Measurements from ENCODE around the gene PSME3. TPM values are rescaled to one million over a fixed set of nuclear protein-coding genes. Genes with fewer than 3 reads are reported as not detected.

PSME3 gene
- total and polyA plus RNA-seq, 4 donors, result 25.0 to 55.3 (median 39.8) TPM

GRCh38 chr17:42804918-42805367 lies 28.3 kb upstream of the PSME3 start:
- Histone ChIP-seq H3K9ac (ENCODE audit: low read depth in 1 of 2, low read length in 2 of 2) (no peak overlapping the region), H3K27ac (ENCODE audit: low read depth in 1 of 2, low read length in 2 of 2) (no peak overlapping the region), H3K36me3 (ENCODE audit: control insufficient read depth in 4 of 4, insufficient read depth in 3 of 4, low read depth in 1 of 4, low read length in 3 of 4) (no peaks in the 10 kb centered on the region), H3K9me3 (ENCODE audit: control insufficient read depth in 4 of 4, low read length in 3 of 4) (no peaks in the 10 kb centered on the region), H3K27me3 (ENCODE audit: control insufficient read depth in 4 of 4, insufficient read depth in 4 of 4, low read length in 3 of 4) (no peaks in the 10 kb centered on the region), H3K4me1 (ENCODE audit: control insufficient read depth in 4 of 4, insufficient read depth in 4 of 4, low read length in 3 of 4) (peaks cover 0 to 14% (median 5%) of the 10 kb centered on the region in 4 donors), H3K4me3 (ENCODE audit: low read depth in 1 of 3, low read length in 3 of 3) (no peak overlapping the region)
- WGBS, result 72% methylated on average over 1 of the region's 1 CpG
- TF ChIP-seq SP1 (IDR thresholded peaks at IDR 0.05) (peak; percentile 46), YY1 (IDR thresholded peaks at IDR 0.05) (no peak), FOXA2 (IDR thresholded peaks at IDR 0.05) (peak; percentile 31), JUND (IDR thresholded peaks at IDR 0.05) (no peak), ZBTB33 (IDR thresholded peaks at IDR 0.05) (no peak), EGR1 (IDR thresholded peaks at IDR 0.05; ENCODE audit: low read depth in 2 of 2) (no peak), RXRA (IDR thresholded peaks at IDR 0.05) (peak in 1 of 2 donors; percentile 9), HNF4A (conservative IDR thresholded peaks at IDR 0.05) (peak in 1 of 2 donors; percentile 37), HNF4G (IDR thresholded peaks at IDR 0.05) (no peak), RAD21 (IDR thresholded peaks at IDR 0.05) (no peak), CTCF (IDR thresholded peaks at IDR 0.05; ENCODE audit: low read depth, low read length, missing input control) (no peak)
- TF ChIP-seq, protein P1, sequence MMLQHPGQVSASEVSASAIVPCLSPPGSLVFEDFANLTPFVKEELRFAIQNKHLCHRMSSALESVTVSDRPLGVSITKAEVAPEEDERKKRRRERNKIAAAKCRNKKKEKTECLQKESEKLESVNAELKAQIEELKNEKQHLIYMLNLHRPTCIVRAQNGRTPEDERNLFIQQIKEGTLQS (IDR thresholded peaks at IDR 0.05), result no peak
- no peak for DNase-seq (ENCODE audit: low spot score)

- Histone ChIP-seq H3K27ac (ENCODE audit: low read depth in 1 of 2, low read length in 2 of 2) (no peak overlapping the region), H3K9me3 (ENCODE audit: control insufficient read depth in 4 of 4, low read length in 3 of 4) (no peaks in the 10 kb centered on the region), H3K4me1 (ENCODE audit: control insufficient read depth in 4 of 4, insufficient read depth in 4 of 4, low read length in 3 of 4) (peaks cover 0 to 14% (median 5%) of the 10 kb centered on the region in 4 donors), H3K9ac (ENCODE audit: low read depth in 1 of 2, low read length in 2 of 2) (no peak overlapping the region), H3K4me3 (ENCODE audit: low read depth in 1 of 3, low read length in 3 of 3) (no peak overlapping the region), H3K27me3 (ENCODE audit: control insufficient read depth in 4 of 4, insufficient read depth in 4 of 4, low read length in 3 of 4) (no peaks in the 10 kb centered on the region), H3K36me3 (ENCODE audit: control insufficient read depth in 4 of 4, insufficient read depth in 3 of 4, low read depth in 1 of 4, low read length in 3 of 4) (peaks cover 0 to 9% (median 7%) of the 10 kb centered on the region in 4 donors)
- DNase-seq (ENCODE audit: low spot score), result no peak
- 84% methylated on average over 1 of the region's 1 CpG for WGBS
- TF ChIP-seq HNF4G (IDR thresholded peaks at IDR 0.05) (no peak), YY1 (IDR thresholded peaks at IDR 0.05) (no peak), FOXA2 (IDR thresholded peaks at IDR 0.05) (no peak), HNF4A (conservative IDR thresholded peaks at IDR 0.05) (no peak), SP1 (IDR thresholded peaks at IDR 0.05) (no peak), CTCF (IDR thresholded peaks at IDR 0.05; ENCODE audit: low read depth, low read length, missing input control) (no peak)
- TF ChIP-seq, protein P2, sequence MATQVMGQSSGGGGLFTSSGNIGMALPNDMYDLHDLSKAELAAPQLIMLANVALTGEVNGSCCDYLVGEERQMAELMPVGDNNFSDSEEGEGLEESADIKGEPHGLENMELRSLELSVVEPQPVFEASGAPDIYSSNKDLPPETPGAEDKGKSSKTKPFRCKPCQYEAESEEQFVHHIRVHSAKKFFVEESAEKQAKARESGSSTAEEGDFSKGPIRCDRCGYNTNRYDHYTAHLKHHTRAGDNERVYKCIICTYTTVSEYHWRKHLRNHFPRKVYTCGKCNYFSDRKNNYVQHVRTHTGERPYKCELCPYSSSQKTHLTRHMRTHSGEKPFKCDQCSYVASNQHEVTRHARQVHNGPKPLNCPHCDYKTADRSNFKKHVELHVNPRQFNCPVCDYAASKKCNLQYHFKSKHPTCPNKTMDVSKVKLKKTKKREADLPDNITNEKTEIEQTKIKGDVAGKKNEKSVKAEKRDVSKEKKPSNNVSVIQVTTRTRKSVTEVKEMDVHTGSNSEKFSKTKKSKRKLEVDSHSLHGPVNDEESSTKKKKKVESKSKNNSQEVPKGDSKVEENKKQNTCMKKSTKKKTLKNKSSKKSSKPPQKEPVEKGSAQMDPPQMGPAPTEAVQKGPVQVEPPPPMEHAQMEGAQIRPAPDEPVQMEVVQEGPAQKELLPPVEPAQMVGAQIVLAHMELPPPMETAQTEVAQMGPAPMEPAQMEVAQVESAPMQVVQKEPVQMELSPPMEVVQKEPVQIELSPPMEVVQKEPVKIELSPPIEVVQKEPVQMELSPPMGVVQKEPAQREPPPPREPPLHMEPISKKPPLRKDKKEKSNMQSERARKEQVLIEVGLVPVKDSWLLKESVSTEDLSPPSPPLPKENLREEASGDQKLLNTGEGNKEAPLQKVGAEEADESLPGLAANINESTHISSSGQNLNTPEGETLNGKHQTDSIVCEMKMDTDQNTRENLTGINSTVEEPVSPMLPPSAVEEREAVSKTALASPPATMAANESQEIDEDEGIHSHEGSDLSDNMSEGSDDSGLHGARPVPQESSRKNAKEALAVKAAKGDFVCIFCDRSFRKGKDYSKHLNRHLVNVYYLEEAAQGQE (IDR thresholded peaks at IDR 0.05), result no peak
Measured at GRCh38 chr17:42806249-42806648, 26.9 kb upstream of the PSME3 start.

All from liver (tissue), 9 donors.